Anterior cingulate cortex (tissue), 58 donors: ENCODE measurements around the gene FBXL7.

Experiments
- DNase-seq, 58 donors: peaks; one replicate each; lab custom pipeline; 2025; lab: John Stamatoyannopoulos, UW

FBXL7 gene

DNA sequence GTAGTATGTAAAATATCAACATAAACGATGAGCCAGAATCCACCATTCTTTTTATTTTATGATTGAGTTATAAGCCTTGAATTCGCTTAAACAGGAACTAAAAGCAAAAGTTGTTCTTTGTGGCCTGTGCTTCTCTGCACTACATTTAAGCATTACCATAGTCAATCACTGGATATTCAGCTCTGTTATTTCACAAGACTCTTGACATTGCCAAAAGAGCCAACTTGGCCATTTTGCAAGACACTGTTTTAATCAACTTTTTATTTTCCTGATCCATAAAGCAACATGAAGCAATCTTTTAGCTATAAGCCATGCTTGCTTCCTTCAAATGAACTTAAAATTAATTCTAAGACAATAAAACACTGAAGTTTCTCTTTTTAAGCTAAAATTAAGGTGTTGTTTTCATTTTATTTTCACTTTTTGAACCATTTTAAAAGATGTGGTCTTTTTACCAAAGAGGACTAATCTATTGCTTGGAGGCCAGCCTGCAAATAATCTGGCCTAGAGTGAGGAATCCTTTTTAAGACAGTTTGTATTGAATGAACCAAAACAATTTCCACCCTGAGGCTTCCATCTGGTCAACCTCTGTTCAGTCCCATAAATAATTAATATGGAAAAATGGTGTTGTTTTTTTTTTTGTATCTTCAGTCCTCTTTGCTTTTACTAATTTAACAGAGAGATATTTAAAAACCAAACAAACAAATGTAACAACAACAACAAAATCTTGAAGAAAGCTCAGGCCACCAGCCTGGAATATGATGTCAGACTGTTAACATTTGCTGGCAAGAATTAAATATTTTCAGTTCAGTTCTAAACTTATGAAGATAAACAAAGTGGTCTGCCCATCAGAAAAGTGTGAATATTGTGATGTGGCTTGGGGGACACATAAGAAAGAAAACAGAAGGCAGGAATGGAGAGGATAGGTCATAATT, 405.2 kb downstream of the FBXL7 start:
- no peak for DNase-seq

- no peak for DNase-seq
These were observed 414.7 kb downstream of the FBXL7 start for GRCh38 chr5:15914638-15915037.

DNA sequence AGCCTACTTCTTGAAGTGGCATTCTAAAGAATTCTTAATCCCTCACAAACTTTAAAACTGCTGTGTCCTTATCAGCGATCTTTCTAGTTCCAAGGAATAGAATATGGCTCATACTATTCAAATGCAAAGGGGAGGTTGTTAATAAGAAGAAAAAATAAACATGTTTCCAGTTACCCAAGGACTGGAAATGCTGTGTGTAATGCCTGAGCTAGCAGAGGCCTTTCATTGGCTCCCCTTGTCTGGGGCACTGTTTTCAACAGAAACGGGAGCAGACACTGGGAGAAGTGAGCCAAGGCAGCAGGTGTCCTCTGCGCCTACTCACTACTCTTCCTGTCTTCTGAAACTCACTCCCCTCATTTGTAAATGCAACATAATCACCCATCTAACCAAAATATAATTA, 426.6 kb downstream of the FBXL7 start:
- DNase-seq: peak in 1 of 58 donors; percentile 9

DNA sequence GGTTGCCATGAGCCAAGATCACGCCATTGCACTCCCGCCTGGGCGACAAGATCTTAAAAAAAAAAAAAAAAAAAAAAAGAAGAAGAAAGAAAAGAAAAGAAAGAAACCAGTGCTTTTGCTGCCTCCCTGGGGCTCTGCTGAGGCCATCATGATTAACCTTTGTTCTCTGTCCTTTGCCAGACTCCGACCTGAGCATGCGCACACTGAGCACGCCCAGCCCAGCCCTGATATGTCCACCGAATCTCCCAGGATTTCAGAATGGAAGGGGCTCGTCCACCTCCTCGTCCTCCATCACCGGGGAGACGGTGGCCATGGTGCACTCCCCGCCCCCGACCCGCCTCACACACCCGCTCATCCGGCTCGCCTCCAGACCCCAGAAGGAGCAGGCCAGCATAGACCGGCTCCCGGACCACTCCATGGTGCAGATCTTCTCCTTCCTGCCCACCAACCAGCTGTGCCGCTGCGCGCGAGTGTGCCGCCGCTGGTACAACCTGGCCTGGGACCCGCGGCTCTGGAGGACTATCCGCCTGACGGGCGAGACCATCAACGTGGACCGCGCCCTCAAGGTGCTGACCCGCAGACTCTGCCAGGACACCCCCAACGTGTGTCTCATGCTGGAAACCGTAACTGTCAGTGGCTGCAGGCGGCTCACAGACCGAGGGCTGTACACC, 427.9 kb downstream of the FBXL7 start:
- DNase-seq: no peak

- DNase-seq: peak in 4 of 58 donors; percentile 9 to 55 (median 22)
These were observed 429.8 kb downstream of the FBXL7 start for GRCh38 chr5:15929611-15930263.

- no peak for DNase-seq
These were observed 432.1 kb downstream of the FBXL7 start for GRCh38 chr5:15932066-15932465.

- DNase-seq: peak in 13 of 58 donors; percentile 3 to 51 (median 13)
These were observed 433.6 kb downstream of the FBXL7 start for GRCh38 chr5:15933259-15934207.

GRCh38 chr5:15936505-15937245, 436.7 kb downstream of the FBXL7 start:
- DNase-seq: no peak

DNA sequence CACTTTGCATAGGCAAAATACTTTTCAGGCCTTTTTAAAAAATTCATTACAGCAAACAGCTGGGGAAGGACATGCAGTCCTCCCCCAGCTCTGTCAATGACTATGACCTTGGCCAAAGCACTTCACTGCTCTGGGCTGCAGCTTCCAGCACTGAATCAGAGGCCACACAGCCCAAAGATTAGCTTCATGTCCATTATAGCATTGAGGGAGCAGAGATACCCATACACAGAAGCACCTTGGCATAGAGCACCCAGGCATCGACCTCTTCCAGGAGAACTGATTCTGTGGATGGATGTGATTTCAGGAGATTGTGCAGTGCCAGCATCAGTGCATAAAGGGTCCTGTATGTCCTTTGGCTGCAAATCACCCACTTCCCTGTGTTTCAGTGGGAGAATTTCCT, 437.7 kb downstream of the FBXL7 start:
- no peak for DNase-seq

- no peak for DNase-seq
These were observed 438.2 kb downstream of the FBXL7 start for GRCh38 chr5:15938186-15938585.

DNA sequence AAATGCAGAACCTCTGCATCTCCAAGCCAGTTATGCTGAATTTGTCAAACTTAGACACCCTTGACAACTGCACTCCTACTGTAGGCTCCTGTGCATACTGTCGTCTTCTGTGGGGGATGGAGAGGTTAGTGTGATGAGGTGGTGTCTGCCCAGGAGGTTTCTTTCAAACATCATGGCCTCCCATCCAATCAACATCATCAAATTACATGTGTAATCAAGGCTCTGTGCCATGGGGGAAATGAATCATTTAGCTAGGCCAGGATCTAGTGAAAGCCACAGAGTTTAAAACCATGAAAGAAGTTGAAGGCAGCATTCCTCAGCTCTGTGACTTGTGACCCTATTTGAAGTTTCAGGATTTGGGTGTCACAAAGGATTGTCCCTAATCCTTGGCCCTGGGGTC, 439.0 kb downstream of the FBXL7 start:
- no peak for DNase-seq

- DNase-seq: no peak
These were observed 440.9 kb downstream of the FBXL7 start for GRCh38 chr5:15940905-15941304.

GRCh38 chr5:15943487-15943886, 443.5 kb downstream of the FBXL7 start:
- DNase-seq: no peak

- no peak for DNase-seq
These were observed 446.0 kb downstream of the FBXL7 start for GRCh38 chr5:15946026-15946425.

DNA sequence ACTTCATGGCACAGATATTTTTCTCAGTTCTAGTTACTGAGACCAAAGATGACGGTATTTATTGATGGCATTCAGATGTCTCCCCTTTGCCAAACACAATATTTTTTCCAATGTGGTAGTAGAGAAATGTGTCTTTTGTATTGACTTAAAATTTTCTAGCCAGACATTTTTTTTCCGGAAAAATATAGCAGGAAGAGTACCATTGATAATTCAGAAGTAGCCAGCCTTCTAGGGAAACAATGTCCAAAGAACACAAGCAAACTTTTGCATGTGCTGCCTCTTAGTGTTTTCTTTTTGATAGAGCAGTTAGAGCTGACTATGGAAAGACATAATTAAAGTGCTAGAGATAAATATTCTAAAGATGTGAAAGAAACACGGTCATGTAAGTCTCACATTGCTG, 448.2 kb downstream of the FBXL7 start:
- DNase-seq: no peak

- no peak for DNase-seq
These were observed 451.1 kb downstream of the FBXL7 start for GRCh38 chr5:15951126-15951525.

GRCh38 chr5:15951550-15951949, 451.6 kb downstream of the FBXL7 start:
- no peak for DNase-seq

DNA sequence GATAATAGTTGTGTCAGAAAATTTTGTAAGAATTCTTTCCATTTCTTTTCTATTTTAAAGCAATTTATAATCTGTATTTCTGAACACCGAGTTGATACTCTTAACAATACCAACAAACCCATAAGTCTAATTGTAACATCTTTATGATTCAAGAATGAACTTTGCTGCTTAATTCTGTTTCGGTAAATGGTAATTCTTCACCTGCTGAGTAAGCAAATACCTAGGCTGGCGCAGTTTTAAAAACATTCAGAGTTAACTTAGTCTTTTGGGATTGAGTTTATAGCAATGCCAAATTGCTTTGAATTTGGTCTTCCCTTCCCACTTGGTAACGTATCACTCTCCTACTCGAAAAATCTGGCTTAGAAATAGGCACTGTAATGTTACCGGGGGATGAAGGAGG, 456.6 kb downstream of the FBXL7 start:
- DNase-seq: no peak

GRCh38 chr5:15957124-15957523, 457.1 kb downstream of the FBXL7 start:
- DNase-seq: no peak
